GM20431 (cell line): ENCODE results near the gene DNAI2.

Experiments
- in situ Hi-C: fragments of 300-500 bp; cut with MseI, MboI; formaldehyde crosslinking; loops from one replicate; pipeline ENCODE4 v1.15.0; 2020; ENCODE audit warnings: low sequenced_read_pairs; ENCODE audit not compliant: unreplicated experiment

Gene DNAI2, protein sequence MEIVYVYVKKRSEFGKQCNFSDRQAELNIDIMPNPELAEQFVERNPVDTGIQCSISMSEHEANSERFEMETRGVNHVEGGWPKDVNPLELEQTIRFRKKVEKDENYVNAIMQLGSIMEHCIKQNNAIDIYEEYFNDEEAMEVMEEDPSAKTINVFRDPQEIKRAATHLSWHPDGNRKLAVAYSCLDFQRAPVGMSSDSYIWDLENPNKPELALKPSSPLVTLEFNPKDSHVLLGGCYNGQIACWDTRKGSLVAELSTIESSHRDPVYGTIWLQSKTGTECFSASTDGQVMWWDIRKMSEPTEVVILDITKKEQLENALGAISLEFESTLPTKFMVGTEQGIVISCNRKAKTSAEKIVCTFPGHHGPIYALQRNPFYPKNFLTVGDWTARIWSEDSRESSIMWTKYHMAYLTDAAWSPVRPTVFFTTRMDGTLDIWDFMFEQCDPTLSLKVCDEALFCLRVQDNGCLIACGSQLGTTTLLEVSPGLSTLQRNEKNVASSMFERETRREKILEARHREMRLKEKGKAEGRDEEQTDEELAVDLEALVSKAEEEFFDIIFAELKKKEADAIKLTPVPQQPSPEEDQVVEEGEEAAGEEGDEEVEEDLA

DNA sequence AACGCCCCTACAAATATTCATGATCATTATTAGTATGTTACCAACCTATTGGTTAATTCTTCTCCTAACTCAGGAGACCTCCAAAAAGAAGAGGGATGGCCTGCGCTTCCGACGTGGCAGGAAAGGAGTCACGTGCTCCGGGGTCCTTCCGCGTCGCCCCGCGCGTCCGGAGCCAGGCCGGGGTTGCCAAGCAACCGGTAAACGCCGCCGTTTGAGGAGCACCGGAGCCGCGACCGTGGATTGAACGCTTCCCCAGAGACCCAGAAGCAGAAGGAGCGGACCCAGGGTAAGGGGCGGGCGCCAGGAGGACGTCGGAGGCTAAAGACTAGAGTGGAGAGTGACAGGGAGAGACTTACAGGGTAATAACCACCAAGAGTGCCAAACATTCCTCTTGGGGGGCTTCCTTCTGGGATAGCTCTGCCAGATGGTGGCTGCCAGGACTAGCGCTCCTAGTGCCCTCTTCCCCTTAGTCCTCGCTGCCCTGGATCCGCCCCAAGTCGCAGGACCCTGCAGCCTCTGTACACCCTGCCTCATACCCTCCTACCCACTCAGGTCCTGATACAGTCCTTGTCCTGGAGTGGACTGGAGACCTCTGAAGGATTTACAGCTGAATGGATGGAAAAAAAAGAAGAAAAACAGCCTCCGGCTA, at the start of gene DNAI2:
TSS of gene DNAI2 (plus strand) at position 175 of the 649 bp plus-strand sequence. CDS start 7,584 bp downstream, outside the sequence.
- in situ Hi-C loops, result no loop called here

DNA sequence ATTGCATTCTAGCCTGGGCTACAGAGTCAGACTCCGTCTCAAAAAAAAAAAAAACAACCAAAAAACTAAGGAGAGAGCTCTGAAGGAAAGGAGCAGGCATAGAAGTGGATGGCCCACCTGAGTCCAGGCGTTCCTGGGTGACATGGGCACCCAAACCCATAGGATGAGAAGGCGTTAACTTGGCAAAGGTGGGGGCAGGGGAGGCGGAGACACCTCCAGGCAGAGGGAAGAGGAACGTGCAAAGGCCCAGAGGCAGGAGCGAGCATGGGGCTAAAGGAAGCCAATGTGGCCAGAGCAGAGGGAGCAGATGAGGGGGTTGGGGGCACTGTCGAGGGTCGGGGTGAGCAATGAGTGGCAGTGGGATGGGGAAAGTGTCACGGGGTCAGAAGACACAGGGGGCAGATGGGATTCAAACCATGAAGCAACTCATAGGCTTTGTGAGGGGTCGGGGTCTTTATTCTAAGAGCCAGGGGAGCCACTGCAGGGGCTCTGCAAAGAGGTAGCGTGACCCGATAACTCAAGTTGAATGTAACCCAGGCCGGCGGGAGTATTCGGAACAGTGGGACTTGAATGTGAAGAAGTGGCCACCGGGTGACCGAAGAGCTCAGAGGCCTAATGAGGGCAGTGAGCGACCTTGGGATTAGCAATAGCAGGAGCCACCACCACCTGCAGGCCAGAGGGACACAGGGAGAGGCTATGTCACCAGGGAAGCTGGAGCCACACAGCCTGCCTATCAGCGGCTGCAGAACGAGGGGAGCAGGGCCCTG, 48.9 kb upstream of the DNAI2 start:
- in situ Hi-C loops, result no loop called here

DNA sequence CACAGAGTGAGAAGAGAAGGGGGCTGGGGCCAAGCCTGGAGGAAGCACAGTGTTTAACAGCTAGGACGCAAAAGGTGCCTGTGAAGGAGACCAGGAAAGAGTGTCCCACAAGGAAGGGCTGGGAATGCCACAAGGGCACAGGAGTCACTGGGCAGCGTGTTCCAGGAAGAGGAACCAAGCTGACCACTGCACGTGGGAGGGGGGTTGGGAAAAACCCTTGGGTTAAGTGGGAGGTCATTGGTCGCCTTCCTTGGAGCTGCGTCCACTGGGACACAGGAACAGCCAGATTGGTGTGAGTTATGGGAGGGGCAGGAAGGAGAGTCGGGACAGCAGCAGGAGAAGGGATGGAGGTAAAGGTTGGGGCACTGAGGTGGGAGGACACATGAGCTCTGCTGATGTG, 47.8 kb upstream of the DNAI2 start:
- in situ Hi-C loops, result no loop called here

DNA sequence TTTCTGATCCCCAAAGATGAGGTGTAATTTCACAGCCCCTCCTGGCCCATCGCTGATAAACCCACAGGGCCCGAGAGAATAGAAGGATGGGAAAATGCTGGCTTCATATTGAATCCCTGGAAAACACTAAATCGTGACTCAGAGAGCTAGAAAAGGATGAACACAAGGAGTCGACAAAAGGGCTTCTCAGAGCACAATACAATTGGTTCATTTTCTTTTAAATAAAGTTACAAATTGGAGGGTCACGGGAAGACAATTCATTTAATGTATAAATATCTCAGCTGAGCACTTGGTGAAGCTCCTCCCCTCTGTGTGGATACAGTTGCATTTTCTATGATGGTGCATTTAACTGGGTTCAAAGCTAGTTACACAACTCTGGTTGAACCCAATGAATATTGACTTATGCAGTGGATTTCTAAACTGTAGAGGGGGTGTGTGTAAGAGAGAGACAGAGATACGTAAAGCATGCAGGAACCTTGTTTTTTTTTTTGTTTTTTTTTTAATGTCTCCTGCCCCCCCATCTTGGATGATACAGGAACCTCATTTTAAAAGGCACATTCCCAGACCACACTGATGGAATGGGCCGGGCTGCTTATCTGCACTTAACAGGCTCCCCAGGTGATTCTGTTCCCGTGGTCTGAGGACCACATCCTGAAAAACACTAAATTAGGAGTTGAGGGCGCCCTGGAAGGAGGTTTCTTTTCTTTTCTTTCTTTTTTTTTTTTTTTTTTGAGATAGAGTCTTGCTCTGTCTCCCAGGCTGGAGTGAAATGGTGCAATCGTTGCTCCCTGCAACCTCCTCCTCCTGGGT, 46.6 kb upstream of the DNAI2 start:
- in situ Hi-C loops, result no loop called here

DNA sequence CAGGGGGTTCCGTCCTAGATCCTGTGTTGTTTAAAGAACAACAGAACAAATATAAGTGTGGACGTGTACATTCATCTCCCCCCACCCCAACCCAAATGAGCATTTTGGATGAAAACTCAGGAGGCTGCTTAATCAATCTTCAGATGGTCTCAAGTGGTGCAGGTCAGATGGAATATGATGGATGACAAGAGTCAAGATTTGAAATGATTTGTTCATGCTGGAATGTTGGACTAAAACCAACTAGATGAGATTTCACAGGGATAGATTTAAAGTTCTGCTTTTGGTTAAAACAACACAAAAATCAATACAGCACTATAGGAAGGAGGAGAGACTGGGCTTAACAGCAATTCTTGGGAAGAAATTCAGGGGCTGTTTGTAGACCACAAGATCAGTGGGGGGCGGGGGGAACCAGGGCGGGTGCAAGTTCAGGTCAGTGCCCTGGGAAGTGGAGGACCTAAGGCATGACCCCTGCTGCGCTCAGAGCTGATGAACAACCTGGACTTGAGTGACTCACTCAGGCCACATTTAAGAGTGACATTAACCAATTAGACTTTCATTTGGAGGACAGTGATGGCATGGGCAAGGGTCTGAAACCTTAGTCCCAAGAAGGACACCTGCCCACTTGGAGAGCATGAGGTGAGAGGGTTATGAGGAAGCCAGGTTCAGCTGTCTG, 45.6 kb upstream of the DNAI2 start:
- in situ Hi-C loops, result no loop called here

DNA sequence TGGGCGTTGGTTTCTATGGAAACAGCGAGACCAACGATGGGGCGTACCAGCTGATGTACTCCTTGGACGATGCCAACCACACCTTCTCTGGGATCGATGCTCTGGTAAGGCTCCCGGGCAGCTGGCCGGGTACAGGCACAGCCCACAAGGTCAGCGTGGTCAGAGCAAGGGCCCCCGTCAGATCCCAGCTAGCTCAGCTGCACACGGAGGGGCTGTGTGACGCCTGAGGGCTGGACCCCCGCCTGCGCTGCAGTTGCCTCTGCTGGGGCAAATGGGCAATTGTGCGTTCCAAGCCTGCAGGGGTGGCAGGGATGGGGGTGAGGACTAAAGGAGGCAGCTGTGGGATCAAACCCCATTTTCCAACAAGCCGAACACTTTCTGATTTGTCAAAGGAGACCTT, 43.1 kb upstream of the DNAI2 start:
- in situ Hi-C loops, result no loop called here

DNA sequence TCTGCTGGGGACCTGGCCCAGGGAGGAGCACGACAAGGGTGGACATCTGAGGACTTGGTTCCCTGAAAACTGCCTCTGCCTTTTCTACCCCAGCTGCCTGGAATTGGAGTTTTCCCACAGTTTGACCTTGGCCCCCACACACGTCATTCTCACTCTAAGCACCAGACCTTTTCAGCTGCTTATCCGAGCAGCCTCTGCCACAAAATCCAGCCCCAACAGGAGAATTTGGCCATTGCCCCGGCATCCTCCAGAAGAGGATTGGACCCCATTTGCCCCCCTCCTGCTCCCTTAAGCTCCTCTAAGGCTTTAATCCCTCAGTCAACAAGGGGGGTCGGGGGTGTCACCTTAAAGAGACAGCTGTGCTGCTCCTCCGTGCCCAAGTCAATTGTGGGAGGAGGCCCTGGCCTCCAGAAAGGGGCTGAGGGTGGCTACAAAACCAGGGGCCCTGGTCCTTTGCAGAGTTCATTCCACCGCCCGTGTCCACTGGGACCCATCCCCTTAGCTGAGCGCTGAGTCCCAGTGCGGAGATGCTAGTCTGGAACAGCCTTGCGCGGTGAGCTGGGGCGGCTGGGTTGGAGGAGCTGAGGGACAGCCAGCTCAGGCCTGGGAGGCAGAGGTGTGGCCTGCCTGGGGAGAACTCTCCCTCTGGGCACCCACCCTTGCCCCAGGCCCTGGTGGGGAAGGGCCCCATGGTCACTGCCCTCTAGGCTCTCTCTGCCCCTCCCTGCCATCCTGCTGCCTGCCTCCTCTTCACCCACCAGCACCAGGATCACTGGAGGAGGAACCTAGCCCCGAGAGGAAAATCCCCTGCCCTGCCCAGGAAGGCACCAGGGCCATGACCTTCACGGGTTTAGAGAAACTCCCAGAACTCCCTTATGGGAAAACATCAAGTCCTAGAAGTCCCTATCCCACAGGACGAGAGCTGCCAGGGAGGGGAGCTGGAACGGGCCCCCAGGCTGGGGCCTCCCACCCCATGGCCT, 41.8 kb upstream of the DNAI2 start:
- in situ Hi-C loops, result no loop called here

DNA sequence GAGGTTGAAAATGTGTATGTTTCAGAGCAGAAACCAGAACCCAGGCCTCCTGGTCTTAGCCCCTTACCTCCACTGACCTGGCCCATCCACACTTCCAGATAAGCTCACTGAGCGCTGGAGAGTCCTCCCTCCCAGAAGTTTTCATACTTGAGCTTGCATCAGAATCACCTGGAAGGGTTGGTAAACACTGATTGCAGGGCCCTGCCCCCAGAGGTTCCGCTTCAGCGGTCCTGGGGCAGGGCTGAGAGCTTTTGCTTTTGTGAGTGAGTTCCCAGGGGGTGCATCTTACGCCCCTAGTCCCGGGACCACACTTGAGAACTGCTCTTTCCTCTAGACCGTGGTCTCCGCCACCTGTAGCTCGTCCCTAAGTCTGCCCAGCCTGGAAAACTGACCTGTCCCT, 40.1 kb upstream of the DNAI2 start:
- in situ Hi-C loops, result no loop called here

DNA sequence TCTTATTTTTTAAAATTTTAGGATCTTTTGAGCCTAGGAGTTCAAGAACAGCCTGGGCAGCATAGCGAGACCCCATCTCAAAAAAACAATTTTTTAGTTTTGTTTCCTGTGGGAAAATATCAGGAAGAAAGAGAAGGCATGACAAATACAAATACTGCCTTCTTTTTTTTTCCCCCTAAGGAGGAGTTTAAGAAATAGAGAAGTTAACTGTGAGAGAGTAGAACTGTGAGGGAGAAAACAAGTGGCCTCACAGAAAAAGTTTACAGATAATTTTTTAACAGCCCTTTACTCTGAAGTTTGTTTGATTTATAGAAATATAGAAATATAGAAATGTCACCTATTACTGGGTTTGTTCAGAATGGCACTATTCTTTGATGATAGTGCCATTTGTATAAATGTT, 39.5 kb upstream of the DNAI2 start:
- in situ Hi-C loops, result no loop called here

DNA sequence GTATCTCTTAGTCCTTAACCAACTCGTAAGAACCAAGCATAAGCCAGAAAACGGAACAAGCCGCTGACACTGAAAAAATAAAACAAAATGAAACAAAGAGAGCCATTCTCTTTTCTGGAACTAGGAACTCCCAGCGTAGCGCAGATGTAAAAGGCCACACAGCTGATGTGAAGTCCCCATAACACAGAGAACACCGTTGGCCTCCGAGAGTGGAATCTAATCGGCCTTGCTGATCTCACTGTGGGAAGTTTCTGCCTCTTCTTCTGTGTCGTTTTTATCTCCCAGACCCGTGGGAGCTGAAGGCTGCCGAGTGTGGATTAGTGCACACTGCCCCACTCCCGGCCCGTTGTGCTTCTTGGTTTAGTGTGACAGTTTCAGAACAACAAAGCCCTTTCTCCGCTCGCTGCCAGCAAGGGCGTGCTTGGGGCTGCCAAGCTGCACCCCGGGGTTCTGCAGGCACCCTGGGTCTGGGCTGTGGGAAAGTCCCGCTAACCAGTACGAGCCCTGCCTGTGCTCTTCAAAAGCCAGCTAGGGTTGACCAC, 38.9 kb upstream of the DNAI2 start:
- in situ Hi-C loops, result no loop called here

DNA sequence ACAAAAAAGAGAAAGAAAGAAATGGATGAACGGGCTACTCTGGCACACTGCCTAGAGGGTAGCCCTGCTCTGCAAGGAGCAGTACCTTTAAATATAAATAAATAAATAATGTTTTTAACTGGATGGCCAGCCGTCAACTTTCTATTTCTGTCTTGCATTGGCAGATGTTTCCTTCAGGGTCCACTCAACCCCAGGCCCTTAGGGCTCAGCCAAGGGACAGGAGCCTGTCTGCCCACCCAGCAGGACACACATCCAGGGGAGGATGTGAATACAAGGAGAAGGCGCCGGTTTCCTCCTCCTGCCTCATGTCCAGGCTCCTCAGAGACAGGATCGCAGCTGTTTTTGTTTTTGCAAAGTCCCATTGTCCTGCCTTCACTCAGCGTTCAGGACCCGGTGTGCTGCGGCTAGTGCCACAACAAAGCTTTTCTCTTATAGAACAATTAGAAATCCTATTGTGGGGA, 38.1 kb upstream of the DNAI2 start:
- in situ Hi-C loops, result no loop called here

DNA sequence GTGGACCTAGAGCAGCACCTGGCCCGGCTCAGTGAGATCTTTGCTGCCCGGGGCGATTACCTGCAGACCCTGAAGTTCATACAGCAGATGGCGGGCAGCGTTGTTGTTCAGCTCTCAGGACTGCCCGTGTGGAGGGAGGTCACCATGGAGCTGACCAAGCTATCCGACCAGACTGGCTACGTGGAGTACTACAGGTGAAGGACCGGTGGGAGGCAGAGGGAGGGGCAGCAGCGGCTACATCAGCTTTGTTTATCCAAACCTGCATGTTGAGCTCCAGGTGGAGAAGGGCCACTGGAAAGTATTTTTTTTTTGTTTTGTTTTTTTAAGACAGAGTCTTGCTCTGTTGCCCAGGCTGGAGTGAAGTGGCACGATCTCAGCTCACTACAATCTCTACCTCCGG, 36.7 kb upstream of the DNAI2 start:
- in situ Hi-C loops, result no loop called here

DNA sequence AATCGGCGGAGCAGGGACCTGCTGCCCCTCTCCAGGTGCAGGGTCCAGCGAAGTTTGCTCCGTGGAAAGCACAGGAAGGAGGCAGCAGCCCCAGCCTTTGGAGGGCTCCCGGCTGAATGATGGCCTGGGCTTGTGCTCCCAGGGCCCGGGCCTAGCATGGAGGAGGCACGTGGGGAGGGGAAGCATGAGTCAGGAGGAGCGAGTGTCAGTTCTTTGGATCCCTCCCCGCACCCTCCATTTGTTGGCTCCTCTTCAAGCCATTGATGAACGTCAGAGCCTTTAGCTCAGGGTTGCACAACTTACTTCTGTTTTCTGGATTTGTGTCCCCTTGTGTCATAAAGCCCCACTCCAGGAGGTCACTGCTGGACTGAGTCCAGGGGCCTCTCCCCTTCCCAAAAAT, 34.9 kb upstream of the DNAI2 start:
- in situ Hi-C loops, result no loop called here

DNA sequence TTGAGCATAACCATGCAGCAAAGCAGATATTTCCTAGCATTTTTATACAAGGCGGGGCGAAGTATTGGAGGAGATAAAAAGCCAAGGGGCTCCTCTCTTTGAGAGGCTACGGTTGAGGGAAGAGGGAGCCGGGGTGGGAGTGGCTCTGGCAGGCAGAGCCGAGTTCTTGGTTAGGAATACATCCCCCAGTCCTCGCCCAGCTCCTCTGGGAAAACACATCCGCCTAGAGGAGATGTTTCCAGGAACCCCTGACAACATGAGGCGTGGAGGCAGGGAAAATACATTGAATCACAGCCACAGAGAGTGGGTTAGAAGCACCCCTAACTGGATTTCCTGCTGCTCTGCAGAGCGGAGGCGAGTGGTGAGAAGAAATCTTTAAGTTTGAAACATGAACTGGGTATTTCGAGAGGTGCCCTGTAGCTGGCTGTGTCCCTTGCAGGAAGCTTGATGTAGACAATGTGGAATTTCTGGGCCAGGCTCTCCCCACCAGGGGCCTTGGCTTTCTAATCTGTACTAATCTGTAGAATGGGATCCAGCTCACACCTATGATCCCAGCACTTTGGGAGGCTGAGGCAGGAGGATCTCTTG, 33.3 kb upstream of the DNAI2 start:
- in situ Hi-C loops, result no loop called here

DNA sequence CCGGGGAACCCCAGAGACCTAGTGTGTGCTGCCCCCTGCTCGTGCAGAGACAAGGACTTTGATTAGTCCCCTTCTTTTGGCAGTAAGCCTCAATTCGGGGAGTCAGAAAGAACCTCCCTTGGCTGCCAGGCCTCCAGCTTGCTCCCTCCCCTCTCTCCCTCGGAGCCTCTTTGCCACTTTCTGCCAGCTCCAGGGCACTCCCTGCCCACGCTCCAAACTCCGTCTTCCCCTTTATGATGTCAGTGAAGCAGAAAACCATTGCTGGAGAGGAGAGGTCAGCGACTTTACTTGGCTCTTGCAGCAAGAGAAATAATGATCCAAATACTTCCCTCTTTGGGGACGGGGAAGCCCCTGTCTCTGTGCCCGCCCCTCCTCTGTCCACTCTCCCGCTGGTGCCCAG, 32.6 kb upstream of the DNAI2 start:
- in situ Hi-C loops, result no loop called here

DNA sequence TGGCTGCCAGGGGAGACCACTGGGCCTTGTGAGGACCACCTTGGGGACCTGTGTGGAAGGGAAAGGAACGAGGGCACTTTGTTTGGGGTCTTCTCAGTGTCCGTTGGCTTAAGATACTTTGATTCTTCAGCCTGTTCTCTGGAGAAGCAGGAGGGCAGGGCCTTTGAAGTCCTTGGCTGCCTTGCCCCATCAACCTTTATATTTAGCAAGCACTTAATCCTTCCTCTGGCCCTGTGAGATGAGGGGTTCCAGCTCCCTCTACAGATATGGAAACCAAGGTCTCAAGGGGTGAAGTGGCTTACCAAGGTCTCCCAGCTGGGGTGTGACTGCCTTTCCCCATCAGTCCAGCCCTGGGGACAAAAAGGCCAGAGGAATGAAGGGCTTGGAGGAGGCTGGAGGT, 32.2 kb upstream of the DNAI2 start:
- in situ Hi-C loops, result no loop called here

DNA sequence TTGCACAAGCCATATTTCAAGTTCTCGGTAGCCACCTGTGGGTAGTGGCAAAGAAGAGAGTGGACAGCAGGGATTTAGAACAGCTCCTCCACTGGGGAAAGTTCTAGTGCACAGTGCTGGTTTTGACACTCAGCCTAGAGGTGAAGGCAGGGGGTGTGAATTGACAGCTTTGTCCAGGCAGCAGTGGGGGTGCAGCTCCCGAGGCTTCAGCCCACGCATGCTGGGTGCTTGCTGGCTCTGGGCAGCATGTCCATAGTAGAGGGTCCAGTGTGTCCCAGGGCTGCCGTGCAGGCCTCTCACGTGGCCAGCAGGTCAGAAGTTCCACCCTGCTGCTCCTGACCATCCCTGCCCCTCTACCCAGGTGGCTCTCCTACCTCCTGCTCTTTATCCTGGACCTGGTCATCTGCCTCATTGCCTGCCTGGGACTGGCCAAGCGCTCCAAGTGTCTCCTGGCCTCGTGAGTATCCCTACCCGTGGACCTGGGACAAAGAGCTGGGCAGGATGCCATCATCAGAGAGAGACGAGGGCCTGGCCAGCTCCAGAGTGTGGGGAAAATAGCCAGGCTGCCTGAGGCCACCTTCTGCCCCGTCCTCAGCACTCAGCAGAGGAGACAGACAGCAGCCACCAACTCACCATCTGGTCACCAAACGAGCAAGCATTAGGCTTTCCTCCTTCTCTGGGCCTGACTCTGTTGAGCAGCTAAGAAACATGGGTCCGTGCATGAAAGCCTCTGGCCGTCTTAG, 30.9 kb upstream of the DNAI2 start:
- in situ Hi-C loops, result no loop called here
